ENCODE data around the gene C1orf185. TPM values are rescaled to one million over a fixed set of nuclear protein-coding genes. Genes with fewer than 3 reads are reported as not detected.
A peak's percentile ranks its signal among the peaks of the same experiment; 100 is the strongest.
"Not testable (repeated sequence)": the region's sequence is repeated elsewhere in the genome, so short reads cannot be mapped to it uniquely, and the experiment has no call there.

Gene C1orf185
- total RNA-seq, 1 donor from 2014 or later: not detected

- H3K4me3 Mint-ChIP-seq: no peak overlapping the region
- H3K4me1 Mint-ChIP-seq (ENCODE audit: unreplicated experiment): no peaks in the 10 kb centered on the region
- no peak for TF ChIP-seq CTCF (conservative IDR thresholded peaks at IDR 0.05)
- DNase-seq (ENCODE audit: extremely low spot score, unreplicated experiment): no peak
- no peaks in the 10 kb centered on the region for H3K36me3 Mint-ChIP-seq
- H3K27me3 Mint-ChIP-seq: peaks cover 11% of the 10 kb centered on the region
- no peak overlapping the region for H3K27ac Mint-ChIP-seq
- H3K9me3 Mint-ChIP-seq: no peaks in the 10 kb centered on the region
Measured at GRCh38 chr1:51170342-51170741, 68.3 kb downstream of the C1orf185 start.

GRCh38 chr1:51172811-51173210, 70.8 kb downstream of the C1orf185 start:
- H3K27me3 Mint-ChIP-seq: peaks cover 10% of the 10 kb centered on the region
- H3K36me3 Mint-ChIP-seq: no peaks in the 10 kb centered on the region
- no peak overlapping the region for H3K4me3 Mint-ChIP-seq
- DNase-seq (ENCODE audit: extremely low spot score, unreplicated experiment): no peak
- H3K27ac Mint-ChIP-seq: no peak overlapping the region
- H3K4me1 Mint-ChIP-seq (ENCODE audit: unreplicated experiment): no peaks in the 10 kb centered on the region
- H3K9me3 Mint-ChIP-seq: no peaks in the 10 kb centered on the region
- no peak for TF ChIP-seq CTCF (conservative IDR thresholded peaks at IDR 0.05)

GRCh38 chr1:51175278-51175677, 73.2 kb downstream of the C1orf185 start:
- Mint-ChIP-seq H3K27ac (no peak overlapping the region), H3K27me3 (peaks cover 4% of the 10 kb centered on the region), H3K9me3 (peaks cover 7% of the 10 kb centered on the region), H3K4me1 (ENCODE audit: unreplicated experiment) (no peaks in the 10 kb centered on the region), H3K4me3 (no peak overlapping the region), H3K36me3 (no peaks in the 10 kb centered on the region)
- no peak for DNase-seq (ENCODE audit: extremely low spot score, unreplicated experiment)
- no peak for TF ChIP-seq CTCF (conservative IDR thresholded peaks at IDR 0.05)

GRCh38 chr1:51177988-51178387, 76.0 kb downstream of the C1orf185 start:
- not testable (repeated sequence) for H3K4me1 Mint-ChIP-seq (ENCODE audit: unreplicated experiment); H3K4me3 Mint-ChIP-seq; H3K36me3 Mint-ChIP-seq

GRCh38 chr1:51188230-51188629, 86.2 kb downstream of the C1orf185 start:
- no peak overlapping the region for H3K4me3 Mint-ChIP-seq
- TF ChIP-seq CTCF (conservative IDR thresholded peaks at IDR 0.05): no peak
- H3K4me1 Mint-ChIP-seq (ENCODE audit: unreplicated experiment): no peaks in the 10 kb centered on the region
- H3K36me3 Mint-ChIP-seq: no peaks in the 10 kb centered on the region
- no peak for DNase-seq (ENCODE audit: extremely low spot score, unreplicated experiment)
- no peaks in the 10 kb centered on the region for H3K9me3 Mint-ChIP-seq
- no peak overlapping the region for H3K27ac Mint-ChIP-seq
- H3K27me3 Mint-ChIP-seq: peaks cover 2% of the 10 kb centered on the region

More at GRCh38 chr1:51177988-51178387, 76.0 kb downstream of the C1orf185 start:
- not testable (repeated sequence) for H3K27me3 Mint-ChIP-seq; H3K27ac Mint-ChIP-seq; H3K9me3 Mint-ChIP-seq; DNase-seq (ENCODE audit: extremely low spot score, unreplicated experiment)

GRCh38 chr1:51189421-51190073, 87.5 kb downstream of the C1orf185 start:
- DNase-seq (ENCODE audit: extremely low spot score, unreplicated experiment): no peak
- Mint-ChIP-seq H3K27ac (no peak overlapping the region), H3K4me1 (ENCODE audit: unreplicated experiment) (no peaks in the 10 kb centered on the region), H3K9me3 (no peaks in the 10 kb centered on the region), H3K27me3 (no peaks in the 10 kb centered on the region), H3K36me3 (no peaks in the 10 kb centered on the region), H3K4me3 (no peak overlapping the region)
- TF ChIP-seq CTCF (conservative IDR thresholded peaks at IDR 0.05): peak; percentile 97

Measured in type B pancreatic cell (in vitro differentiated cells).